Activated CD4-positive, alpha-beta T cell treated with anti-CD3 and anti-CD28 coated beads for 4 hours (primary cell): Measurements from ENCODE around the gene DENND5B.
"Not testable (repeated sequence)": the region's sequence is repeated elsewhere in the genome, so short reads cannot be mapped to it uniquely, and the experiment has no call there.

Experiments
- DNase-seq, 2 donors: peaks; one replicate each; pipeline ENCODE4 v3.0.0-alpha.2; 2020

DENND5B gene

GRCh38 chr12:31499567-31499966 is 91.4 kb downstream of the DENND5B start:
- no peak for DNase-seq

- no peak for DNase-seq
Measured at GRCh38 chr12:31498424-31498823, 92.5 kb downstream of the DENND5B start.

- DNase-seq = no peak
Measured at GRCh38 chr12:31496257-31496656, 94.7 kb downstream of the DENND5B start.

GRCh38 chr12:31494455-31494854 is 96.5 kb downstream of the DENND5B start:
- no peak for DNase-seq

GRCh38 chr12:31492599-31493196 is 98.2 kb downstream of the DENND5B start:
- no peak for DNase-seq

GRCh38 chr12:31491841-31492598 is 98.9 kb downstream of the DENND5B start:
- DNase-seq = no peak

- DNase-seq = no peak
Measured at GRCh38 chr12:31491241-31491794, 99.6 kb downstream of the DENND5B start.

GRCh38 chr12:31488737-31489338 is 102.1 kb downstream of the DENND5B start:
- no peak for DNase-seq

GRCh38 chr12:31485571-31485970 is 105.4 kb downstream of the DENND5B start:
- DNase-seq = no peak

- DNase-seq = no peak
Measured at GRCh38 chr12:31482816-31483215, 108.1 kb downstream of the DENND5B start.

- DNase-seq = no peak
Measured at GRCh38 chr12:31481415-31481814, 109.5 kb downstream of the DENND5B start.

GRCh38 chr12:31479516-31480210 is 111.3 kb downstream of the DENND5B start:
- DNase-seq = no peak

GRCh38 chr12:31478898-31479297 is 112.0 kb downstream of the DENND5B start:
- DNase-seq = no peak

GRCh38 chr12:31478425-31478824 is 112.5 kb downstream of the DENND5B start:
- DNase-seq = no peak

- DNase-seq = no peak
Measured at GRCh38 chr12:31477687-31478086, 113.2 kb downstream of the DENND5B start.

- no peak for DNase-seq
Measured at GRCh38 chr12:31476437-31476836, 114.5 kb downstream of the DENND5B start.

GRCh38 chr12:31475610-31476009 is 115.3 kb downstream of the DENND5B start:
- DNase-seq = not testable (repeated sequence)

GRCh38 chr12:31474751-31475150 is 116.2 kb downstream of the DENND5B start:
- DNase-seq = no peak

GRCh38 chr12:31471823-31472222 is 119.1 kb downstream of the DENND5B start:
- no peak for DNase-seq

- DNase-seq = no peak
Measured at GRCh38 chr12:31471051-31471450, 119.9 kb downstream of the DENND5B start.

- DNase-seq = no peak
Measured at GRCh38 chr12:31470459-31470858, 120.5 kb downstream of the DENND5B start.

GRCh38 chr12:31466768-31467167 is 124.2 kb downstream of the DENND5B start:
- DNase-seq = no peak

GRCh38 chr12:31465002-31465401 is 125.9 kb downstream of the DENND5B start:
- no peak for DNase-seq
